Esophagus muscularis mucosa (tissue), 3 donors: Measurements from ENCODE around the gene KLHL25.

Source experiments
- CTCF ChIP-seq, 3 experiments: fragments of 200-600 bp in 2 of 3; fragments of 450-650 bp in 1 of 3; sonication (generic) in 2 of 3; IDR thresholded peaks; one replicate each; pipeline ENCODE4 v1.5.1; 2017 to 2019; ENCODE audit warnings: antibody characterized with exemption in 3 of 3, mild to moderate bottlenecking in 2 of 3, moderate library complexity in 1 of 3
- POLR2A ChIP-seq: fragments of 450-650 bp; IDR thresholded peaks from one replicate; pipeline ENCODE4 v1.6.1; 2017; ENCODE audit warnings: antibody characterized with exemption, moderate library complexity, mild to moderate bottlenecking, low read depth
- POLR2AphosphoS5 ChIP-seq, 2 donors: sonication (generic); formaldehyde crosslinking; IDR thresholded peaks; one replicate each; pipeline ENCODE4 v1.6.1; 2017; ENCODE audit warnings: antibody characterized with exemption in 2 of 2

DNA sequence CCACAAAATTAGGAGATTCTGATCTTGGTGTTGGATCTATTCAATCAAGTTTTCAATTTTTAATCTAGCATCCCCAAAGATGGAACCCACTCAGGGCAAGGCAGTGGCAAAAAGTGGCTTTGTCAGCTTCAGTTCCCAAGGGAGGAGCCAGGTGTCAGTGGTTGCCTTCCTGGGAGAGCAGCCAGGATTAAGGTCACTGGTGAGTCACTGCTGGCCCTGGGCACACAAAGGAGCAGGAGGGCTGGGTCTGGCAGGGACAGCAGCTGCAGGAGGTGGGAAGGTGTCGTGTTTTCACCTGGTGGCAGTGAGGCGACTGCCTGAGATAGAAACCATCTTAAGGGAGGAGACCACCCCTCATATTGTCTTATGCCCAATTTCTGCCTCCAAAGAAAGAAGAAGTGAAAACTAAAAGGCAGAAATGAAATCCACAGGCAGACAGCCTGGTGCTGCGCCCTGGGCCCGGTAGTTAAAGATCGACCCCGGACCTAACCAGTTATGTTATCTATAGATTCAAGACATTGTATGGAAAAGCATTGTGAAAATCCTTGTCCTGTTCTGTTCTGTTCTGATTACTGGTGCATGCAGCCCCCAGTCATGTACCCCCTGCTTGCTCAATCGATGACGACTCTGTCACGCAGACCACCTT, 5.9 kb upstream of the KLHL25 start:
- TF ChIP-seq POLR2A (no peak), CTCF (IDR thresholded peaks at IDR 0.05) (peak; percentile 19 to 52 (median 22)), POLR2AphosphoS5 (IDR thresholded peaks at IDR 0.05) (peak; percentile 20 to 37)
